Left ventricle myocardium inferior (tissue), 1 donor: ENCODE results near the gene PLEKHA7. TPM values are rescaled to one million over a fixed set of nuclear protein-coding genes. Genes with fewer than 3 reads are reported as not detected.
"Not testable (repeated sequence)": the region's sequence is repeated elsewhere in the genome, so short reads cannot be mapped to it uniquely, and the experiment has no call there.

ENCODE experiments used
- DNase-seq: peaks from one replicate; pipeline ENCODE4 v3.0.0-alpha.2; 2020
- H3K27ac ChIP-seq: fragments of 200-600 bp; replicated peaks from 2 replicates; pipeline ENCODE4 v1.8.0; 2021
- H3K27me3 ChIP-seq: fragments of 200-600 bp; 2 replicates; pipeline ENCODE4 v1.8.0; 2021; ENCODE audit warnings: low read depth
- H3K36me3 ChIP-seq: fragments of 200-600 bp; 2 replicates; pipeline ENCODE4 v1.8.0; 2021
- H3K4me1 ChIP-seq: fragments of 200-600 bp; 2 replicates; pipeline ENCODE4 v1.8.0; 2021
- H3K4me3 ChIP-seq: fragments of 200-600 bp; 2 replicates; pipeline ENCODE4 v1.8.0; 2021; ENCODE audit warnings: mild to moderate bottlenecking, moderate library complexity
- H3K9me3 ChIP-seq: fragments of 200-600 bp; replicated peaks from 2 replicates; pipeline ENCODE4 v1.8.0; 2021
- intact Hi-C: fragments of 100-400 bp; cut with micrococcal nuclease; formaldehyde crosslinking; loops from one replicate; pipeline ENCODE4 v1.11.0; 2022
- long read RNA-seq: library from polyadenylated mRNA; unstranded; transcript quantifications from one replicate; pipeline ENCODE4 v2.0.0, GENCODE V29; 2021
- total RNA-seq: library from RNA; stranded (reverse); fragmentation: NEBNext Ultra II Directional; extraction: Animal tissue kit (Norgen Biotek cat#: 25700); gene quantifications from one replicate; pipeline ENCODE4 v1.2.1, GENCODE V29; 2021
- TF ChIP-seq, protein P1 (sequence below): fragments of 200-600 bp; IDR thresholded peaks from 2 replicates; pipeline ENCODE4 v1.8.0; 2021; ENCODE audit warnings: antibody characterized with exemption, mild to moderate bottlenecking, borderline replicate concordance
- donor health status: DM: no; HTN: yes; CAD: no; lungs with severe emphysema.

Gene PLEKHA7, protein sequence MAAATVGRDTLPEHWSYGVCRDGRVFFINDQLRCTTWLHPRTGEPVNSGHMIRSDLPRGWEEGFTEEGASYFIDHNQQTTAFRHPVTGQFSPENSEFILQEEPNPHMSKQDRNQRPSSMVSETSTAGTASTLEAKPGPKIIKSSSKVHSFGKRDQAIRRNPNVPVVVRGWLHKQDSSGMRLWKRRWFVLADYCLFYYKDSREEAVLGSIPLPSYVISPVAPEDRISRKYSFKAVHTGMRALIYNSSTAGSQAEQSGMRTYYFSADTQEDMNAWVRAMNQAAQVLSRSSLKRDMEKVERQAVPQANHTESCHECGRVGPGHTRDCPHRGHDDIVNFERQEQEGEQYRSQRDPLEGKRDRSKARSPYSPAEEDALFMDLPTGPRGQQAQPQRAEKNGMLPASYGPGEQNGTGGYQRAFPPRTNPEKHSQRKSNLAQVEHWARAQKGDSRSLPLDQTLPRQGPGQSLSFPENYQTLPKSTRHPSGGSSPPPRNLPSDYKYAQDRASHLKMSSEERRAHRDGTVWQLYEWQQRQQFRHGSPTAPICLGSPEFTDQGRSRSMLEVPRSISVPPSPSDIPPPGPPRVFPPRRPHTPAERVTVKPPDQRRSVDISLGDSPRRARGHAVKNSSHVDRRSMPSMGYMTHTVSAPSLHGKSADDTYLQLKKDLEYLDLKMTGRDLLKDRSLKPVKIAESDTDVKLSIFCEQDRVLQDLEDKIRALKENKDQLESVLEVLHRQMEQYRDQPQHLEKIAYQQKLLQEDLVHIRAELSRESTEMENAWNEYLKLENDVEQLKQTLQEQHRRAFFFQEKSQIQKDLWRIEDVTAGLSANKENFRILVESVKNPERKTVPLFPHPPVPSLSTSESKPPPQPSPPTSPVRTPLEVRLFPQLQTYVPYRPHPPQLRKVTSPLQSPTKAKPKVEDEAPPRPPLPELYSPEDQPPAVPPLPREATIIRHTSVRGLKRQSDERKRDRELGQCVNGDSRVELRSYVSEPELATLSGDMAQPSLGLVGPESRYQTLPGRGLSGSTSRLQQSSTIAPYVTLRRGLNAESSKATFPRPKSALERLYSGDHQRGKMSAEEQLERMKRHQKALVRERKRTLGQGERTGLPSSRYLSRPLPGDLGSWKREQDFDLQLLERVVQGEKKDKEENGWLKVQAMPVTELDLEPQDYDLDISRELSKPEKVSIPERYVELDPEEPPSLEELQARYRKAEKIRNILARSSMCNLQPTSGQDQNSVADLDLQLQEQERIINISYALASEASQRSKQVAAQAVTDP
- total RNA-seq = 33.2 TPM
- long read RNA-seq, partial matches to known transcripts = 11 of 29 reads
- long read RNA-seq, other reads (novel, unspliced or antisense) = 14 of 29 reads

DNA sequence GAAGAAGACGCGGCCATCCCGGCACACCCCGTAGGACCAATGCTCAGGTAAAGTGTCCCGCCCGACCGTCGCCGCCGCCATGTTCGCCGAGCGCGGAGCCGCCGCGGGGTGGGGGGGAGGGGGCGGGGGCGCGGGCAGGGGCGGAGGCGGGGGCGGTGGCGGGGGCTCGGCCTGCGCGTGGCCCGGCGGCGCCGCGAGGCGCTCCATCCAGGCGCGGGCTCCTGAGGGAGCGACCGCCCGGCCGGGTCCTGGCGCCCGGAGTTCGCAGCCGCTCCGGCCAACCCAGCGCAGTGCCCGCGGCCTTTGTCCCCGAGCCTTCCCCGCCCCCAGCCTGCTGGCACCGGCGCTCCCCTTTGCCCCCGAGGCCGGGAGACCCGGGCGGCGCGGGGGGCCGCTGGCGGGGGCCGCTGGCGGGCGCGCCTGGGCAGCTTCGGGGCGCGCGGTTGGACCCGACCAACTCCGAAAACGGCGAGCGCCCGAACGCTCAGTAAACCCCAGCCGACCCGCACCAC lies at the start of gene PLEKHA7:
Gene PLEKHA7 (minus strand): TSS at position 94 of the 512 bp plus-strand sequence. CDS start 13 bp downstream, at position 81.
- peak within 1 kb of the TSS; percentile 60 for H3K27ac ChIP-seq
- no peaks in the 10 kb centered on the region for H3K9me3 ChIP-seq
- H3K4me1 ChIP-seq = peaks cover 20% of the 10 kb centered on the region
- intact Hi-C loops = loop anchor here (10.0 kb wide), 1 partner anchor 50 kb away; no protein-coding TSS in a partner anchor
- H3K4me3 ChIP-seq = peak within 1 kb of the TSS; percentile 87
- H3K36me3 ChIP-seq = no peaks in the 10 kb centered on the region
- DNase-seq = no peak
- peaks cover 21% of the 10 kb centered on the region for H3K27me3 ChIP-seq
- TF ChIP-seq, protein P1, sequence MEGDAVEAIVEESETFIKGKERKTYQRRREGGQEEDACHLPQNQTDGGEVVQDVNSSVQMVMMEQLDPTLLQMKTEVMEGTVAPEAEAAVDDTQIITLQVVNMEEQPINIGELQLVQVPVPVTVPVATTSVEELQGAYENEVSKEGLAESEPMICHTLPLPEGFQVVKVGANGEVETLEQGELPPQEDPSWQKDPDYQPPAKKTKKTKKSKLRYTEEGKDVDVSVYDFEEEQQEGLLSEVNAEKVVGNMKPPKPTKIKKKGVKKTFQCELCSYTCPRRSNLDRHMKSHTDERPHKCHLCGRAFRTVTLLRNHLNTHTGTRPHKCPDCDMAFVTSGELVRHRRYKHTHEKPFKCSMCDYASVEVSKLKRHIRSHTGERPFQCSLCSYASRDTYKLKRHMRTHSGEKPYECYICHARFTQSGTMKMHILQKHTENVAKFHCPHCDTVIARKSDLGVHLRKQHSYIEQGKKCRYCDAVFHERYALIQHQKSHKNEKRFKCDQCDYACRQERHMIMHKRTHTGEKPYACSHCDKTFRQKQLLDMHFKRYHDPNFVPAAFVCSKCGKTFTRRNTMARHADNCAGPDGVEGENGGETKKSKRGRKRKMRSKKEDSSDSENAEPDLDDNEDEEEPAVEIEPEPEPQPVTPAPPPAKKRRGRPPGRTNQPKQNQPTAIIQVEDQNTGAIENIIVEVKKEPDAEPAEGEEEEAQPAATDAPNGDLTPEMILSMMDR = no peak

- no peaks in the 10 kb centered on the region for H3K27me3 ChIP-seq
- H3K4me3 ChIP-seq = no peak overlapping the region
- H3K4me1 ChIP-seq = no peaks in the 10 kb centered on the region
- H3K9me3 ChIP-seq = no peaks in the 10 kb centered on the region
- H3K27ac ChIP-seq = no peak overlapping the region
- intact Hi-C loops = loop anchor here (5.0 to 10.0 kb wide), 3 partner anchors 49 to 279 kb away; partner anchors contain the start of gene PLEKHA7
- peak; percentile 64 for DNase-seq
- H3K36me3 ChIP-seq = no peaks in the 10 kb centered on the region
- TF ChIP-seq, protein P1 = peak; percentile 88
Observed at GRCh38 chr11:17063171-17064002, 49.2 kb upstream of the PLEKHA7 start.

DNA sequence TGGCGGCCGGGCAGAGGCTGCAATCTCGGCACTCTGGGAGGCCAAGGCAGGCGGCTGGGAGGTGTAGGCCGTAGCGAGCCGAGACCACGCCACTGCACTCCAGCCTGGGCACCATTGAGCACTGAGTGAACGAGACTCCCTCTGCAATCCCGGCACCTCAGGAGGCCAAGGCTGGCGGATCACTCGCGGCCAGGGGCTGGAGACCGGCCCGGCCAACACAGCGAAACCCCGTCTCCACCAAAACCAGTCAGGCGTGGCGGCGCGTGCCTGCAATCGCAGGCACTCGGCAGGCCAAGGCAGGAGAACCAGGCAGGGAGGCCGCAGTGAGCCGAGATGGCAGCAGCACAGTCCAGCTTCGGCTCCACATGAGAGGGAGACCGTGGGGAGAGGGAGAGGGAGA lies 36.9 kb upstream of the PLEKHA7 start:
- H3K27ac ChIP-seq, H3K4me1 ChIP-seq, H3K9me3 ChIP-seq, DNase-seq, H3K27me3 ChIP-seq, H3K4me3 ChIP-seq, H3K36me3 ChIP-seq: not testable (repeated sequence)
- intact Hi-C loops = loop anchor here (5.0 kb wide), 1 partner anchor 219 kb away; no protein-coding TSS in a partner anchor

DNA sequence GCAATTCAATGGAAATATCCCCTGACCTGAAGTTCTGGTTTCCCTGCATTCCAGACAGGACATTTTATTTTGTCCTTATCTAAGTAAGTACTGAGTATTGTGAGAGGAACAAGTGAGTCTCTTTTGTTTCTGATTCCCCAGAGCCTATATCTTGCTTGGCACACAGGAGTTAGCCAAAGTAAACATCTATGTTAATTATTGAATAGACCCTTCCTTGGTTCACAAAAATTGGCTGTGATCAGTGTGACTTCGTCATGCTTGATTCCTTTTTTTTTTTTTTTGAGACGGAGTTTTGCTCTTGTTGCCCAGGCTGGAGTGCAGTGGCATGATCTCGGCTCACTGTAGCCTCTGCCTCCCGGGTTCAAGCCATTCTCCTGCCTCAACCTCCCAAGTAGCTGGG lies 34.3 kb upstream of the PLEKHA7 start:
- H3K36me3 ChIP-seq, H3K27ac ChIP-seq, H3K4me3 ChIP-seq, H3K4me1 ChIP-seq, DNase-seq, intact Hi-C loops, H3K9me3 ChIP-seq, H3K27me3 ChIP-seq: not testable (repeated sequence)

- intact Hi-C loops = no loop called here
Observed at GRCh38 chr11:17046690-17047089, 32.5 kb upstream of the PLEKHA7 start.

More at GRCh38 chr11:17046690-17047089, 32.5 kb upstream of the PLEKHA7 start:
- DNase-seq = no peak
- H3K27ac ChIP-seq = no peak overlapping the region
- no peak overlapping the region for H3K4me3 ChIP-seq
- TF ChIP-seq, protein P1 = no peak
- H3K4me1 ChIP-seq = no peaks in the 10 kb centered on the region
- H3K36me3 ChIP-seq = no peaks in the 10 kb centered on the region
- H3K27me3 ChIP-seq = peaks cover 4% of the 10 kb centered on the region
- H3K9me3 ChIP-seq = no peaks in the 10 kb centered on the region
